SK-N-MC (cell line): Measurements from ENCODE around the gene IL13RA1.
A peak's percentile ranks its signal among the peaks of the same experiment; 100 is the strongest.

Experiments
- DNase-seq: peaks from one replicate; pipeline ENCODE4 v3.0.0-alpha.2; 2011; ENCODE audit warnings: low read depth, low spot score
- H3K27ac ChIP-seq: fragments of 200-600 bp; sonication (generic); 2 replicates; pipeline ENCODE4 v1.5.1; 2016; ENCODE audit warnings: mixed run types
- H3K36me3 ChIP-seq: fragments of 200-600 bp; sonication (generic); 2 replicates; pipeline ENCODE4 v1.6.1; 2017; ENCODE audit warnings: antibody characterized with exemption, low read length, mixed read lengths; ENCODE audit not compliant: insufficient read depth
- H3K4me3 ChIP-seq: fragments of 200-600 bp; sonication (generic); 2 replicates; pipeline ENCODE4 v1.5.1; 2016
- H3K9ac ChIP-seq: fragments of 200-600 bp; sonication (generic); 2 replicates; pipeline ENCODE4 v1.8.0; 2017; ENCODE audit warnings: mixed run types, mixed read lengths; ENCODE audit not compliant: insufficient read length
- H3K9me3 ChIP-seq: fragments of 200-600 bp; sonication (generic); 2 replicates; pipeline ENCODE4 v1.6.1; 2017; ENCODE audit warnings: low read depth, mild to moderate bottlenecking, antibody characterized with exemption, low read length, moderate library complexity, mixed read lengths
- EZH2 ChIP-seq: fragments of 200-600 bp; sonication (generic); IDR thresholded peaks from one replicate; pipeline ENCODE4 v1.6.1; 2017; ENCODE audit warnings: antibody characterized with exemption
- FOXP2 ChIP-seq: optimal IDR thresholded peaks from 2 replicates; pipeline ENCODE3; 2011; ENCODE audit warnings: mild to moderate bottlenecking, moderate library complexity; ENCODE audit not compliant: insufficient read depth; ENCODE audit errors: extremely low read length, control extremely low read depth
- POLR2AphosphoS5 ChIP-seq: IDR thresholded peaks from 2 replicates; pipeline ENCODE4 v1.6.1; 2012; ENCODE audit warnings: mild to moderate bottlenecking, low read depth, low read length, borderline replicate concordance

IL13RA1 gene

DNA sequence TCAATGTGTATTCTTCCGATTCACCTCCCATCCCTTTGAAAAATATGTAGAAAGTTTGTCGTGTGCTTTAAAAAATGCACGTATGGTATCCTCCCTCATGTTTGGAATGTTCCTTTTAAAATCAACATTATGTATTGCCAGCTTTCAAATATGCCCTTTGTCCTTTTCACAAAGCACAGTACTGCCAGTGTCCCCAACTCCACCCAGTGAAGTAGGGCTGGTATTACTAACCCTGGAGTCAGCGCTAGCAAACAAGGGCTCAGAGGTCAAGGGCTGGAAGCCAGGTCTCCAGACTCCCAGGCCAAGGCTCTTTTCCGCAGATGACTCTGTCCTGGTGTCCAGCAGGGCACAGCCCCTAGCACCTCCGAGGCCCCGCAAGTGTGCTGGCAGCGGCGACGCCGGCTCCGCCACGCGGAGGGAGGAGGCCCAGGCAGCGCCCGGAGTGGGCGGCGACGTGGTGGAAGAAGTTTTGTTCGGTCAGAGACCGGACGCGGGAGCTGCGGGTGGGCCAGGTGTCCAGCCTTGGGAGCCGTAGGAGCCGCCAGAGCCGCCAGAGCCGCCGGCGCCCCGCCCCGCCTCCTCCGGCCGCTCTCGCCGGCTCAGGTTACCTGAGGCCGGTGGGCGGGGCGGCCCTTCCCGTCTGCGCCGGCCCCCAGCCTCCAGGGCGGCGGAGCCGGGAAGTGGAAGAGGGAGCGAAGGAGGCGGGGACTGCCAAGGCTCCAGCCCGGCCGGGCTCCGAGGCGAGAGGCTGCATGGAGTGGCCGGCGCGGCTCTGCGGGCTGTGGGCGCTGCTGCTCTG lies at the start of gene IL13RA1:
Gene IL13RA1, plus strand, starts transcription at position 720 of the 799 bp plus-strand sequence. Its CDS starts 33 bp downstream, at position 753.
- H3K9me3 ChIP-seq, result no peaks in the 10 kb centered on the region
- TF ChIP-seq POLR2AphosphoS5 (no peak), EZH2 (no peak), FOXP2 (no peak)
- peak within 1 kb of the TSS; percentile 69 for H3K4me3 ChIP-seq
- DNase-seq, result no peak
- no peak within 1 kb of the TSS for H3K27ac ChIP-seq
- peak within 1 kb of the TSS; percentile 10 for H3K9ac ChIP-seq
- no peaks in the 10 kb centered on the region for H3K36me3 ChIP-seq

DNA sequence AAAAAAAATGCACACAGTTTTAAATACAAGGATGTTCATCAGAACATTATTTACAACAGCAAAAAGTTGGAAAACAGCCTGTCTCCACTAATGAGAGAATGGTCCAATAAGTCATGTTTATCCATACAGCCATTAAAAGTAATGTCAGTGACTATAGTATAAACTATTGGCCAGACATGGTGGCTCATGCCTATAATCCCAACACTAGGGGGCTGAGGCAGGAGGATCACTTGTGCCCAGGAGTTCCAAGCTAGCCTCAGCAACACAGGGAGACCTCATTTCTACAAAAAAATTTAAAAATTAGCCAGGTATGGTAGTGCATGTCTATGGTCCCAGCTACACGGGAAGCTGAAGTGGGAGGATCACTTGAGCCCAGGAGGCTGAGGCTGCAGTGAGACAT lies 48.1 kb upstream of the IL13RA1 start:
- H3K36me3 ChIP-seq, result no peaks in the 10 kb centered on the region
- TF ChIP-seq FOXP2 (no peak), POLR2AphosphoS5 (no peak)
- no peak overlapping the region for H3K4me3 ChIP-seq
- no peak for DNase-seq
- H3K9ac ChIP-seq, result no peak overlapping the region
- H3K9me3 ChIP-seq, result no peaks in the 10 kb centered on the region
- no peak overlapping the region for H3K27ac ChIP-seq

DNA sequence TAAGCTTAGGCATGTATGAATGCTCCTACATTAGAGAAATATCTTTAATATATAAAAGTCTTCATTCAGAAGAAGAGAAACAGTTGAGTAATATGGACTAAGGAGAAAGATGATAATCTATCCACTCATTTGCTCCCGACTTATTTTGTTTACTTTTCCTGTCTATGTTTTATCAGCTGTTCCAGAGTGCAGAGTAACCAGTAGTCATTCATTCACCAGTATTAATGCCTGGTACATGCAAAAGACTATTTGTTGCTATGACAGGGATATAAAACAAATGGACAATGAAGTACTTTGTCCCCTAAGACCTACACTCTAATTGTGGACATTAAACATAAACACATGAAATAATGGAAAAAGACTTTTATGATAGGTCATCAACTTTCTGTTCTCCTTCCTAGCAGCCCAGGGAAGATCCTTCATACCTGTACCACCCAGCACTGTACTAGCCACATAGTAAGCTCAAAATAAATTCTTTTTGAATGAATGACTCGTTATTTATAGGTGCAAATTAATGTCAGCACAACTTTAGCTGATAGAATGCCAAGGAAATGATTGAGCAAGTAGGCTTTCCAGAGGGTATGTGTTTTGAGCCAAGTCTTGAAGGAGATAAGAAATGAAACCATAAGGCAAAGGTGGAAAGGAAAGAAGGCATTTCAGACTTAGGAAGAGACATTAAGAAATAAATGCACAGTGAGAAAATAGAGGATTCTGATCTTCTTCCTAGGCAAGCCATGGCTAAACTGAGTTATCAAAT lies 45.0 kb upstream of the IL13RA1 start:
- Histone ChIP-seq H3K4me3 (no peak overlapping the region), H3K9me3 (no peaks in the 10 kb centered on the region), H3K27ac (no peak overlapping the region), H3K9ac (no peak overlapping the region), H3K36me3 (no peaks in the 10 kb centered on the region)
- no peak for DNase-seq
- TF ChIP-seq EZH2 (no peak), FOXP2 (no peak), POLR2AphosphoS5 (no peak)

DNA sequence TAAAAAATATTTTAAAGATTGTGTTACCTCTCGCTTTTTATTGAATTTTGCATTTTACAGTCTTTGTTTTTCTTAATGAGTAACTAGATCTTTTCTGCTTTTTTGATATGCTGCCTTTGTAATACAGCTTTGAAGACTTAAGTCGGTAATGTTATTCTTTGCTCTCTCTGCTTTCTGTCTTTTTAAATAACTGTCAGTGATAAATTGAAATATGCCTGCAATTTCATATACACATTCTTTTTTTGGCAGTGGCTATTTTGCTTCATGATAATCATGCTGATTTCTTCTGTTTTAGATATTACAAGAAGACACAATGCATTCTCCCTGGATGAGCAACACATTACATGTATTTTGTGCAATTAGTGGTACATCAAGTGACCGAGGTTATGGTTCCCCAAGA lies 42.0 kb upstream of the IL13RA1 start:
- no peak for TF ChIP-seq EZH2
- no peak for TF ChIP-seq FOXP2
- TF ChIP-seq POLR2AphosphoS5, result no peak
- no peak overlapping the region for H3K4me3 ChIP-seq
- no peaks in the 10 kb centered on the region for H3K9me3 ChIP-seq
- DNase-seq, result no peak
- H3K27ac ChIP-seq, result no peak overlapping the region
- H3K36me3 ChIP-seq, result no peaks in the 10 kb centered on the region
- no peak overlapping the region for H3K9ac ChIP-seq

DNA sequence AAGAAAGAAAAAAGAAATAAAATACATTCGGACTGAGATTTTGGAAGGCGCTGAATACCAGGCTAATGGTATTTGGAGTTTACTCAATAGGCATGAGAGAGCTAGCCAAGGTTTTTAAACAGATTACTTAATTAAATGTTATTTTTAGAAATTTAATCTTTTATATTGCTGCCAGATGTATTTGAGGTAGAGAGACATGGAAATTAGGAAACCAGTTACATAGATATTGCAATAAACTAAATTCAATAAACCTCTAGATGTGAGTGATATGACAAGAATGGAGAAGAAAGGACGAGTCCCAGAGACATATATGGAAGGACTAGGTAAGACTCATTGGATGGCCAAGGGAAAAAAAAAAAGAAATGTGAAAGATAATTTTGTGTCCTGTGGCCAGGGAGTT lies 38.5 kb upstream of the IL13RA1 start:
- Histone ChIP-seq H3K27ac (no peak overlapping the region), H3K9me3 (no peaks in the 10 kb centered on the region), H3K4me3 (no peak overlapping the region), H3K36me3 (no peaks in the 10 kb centered on the region), H3K9ac (no peak overlapping the region)
- DNase-seq, result no peak
- TF ChIP-seq POLR2AphosphoS5 (no peak), EZH2 (no peak)

DNA sequence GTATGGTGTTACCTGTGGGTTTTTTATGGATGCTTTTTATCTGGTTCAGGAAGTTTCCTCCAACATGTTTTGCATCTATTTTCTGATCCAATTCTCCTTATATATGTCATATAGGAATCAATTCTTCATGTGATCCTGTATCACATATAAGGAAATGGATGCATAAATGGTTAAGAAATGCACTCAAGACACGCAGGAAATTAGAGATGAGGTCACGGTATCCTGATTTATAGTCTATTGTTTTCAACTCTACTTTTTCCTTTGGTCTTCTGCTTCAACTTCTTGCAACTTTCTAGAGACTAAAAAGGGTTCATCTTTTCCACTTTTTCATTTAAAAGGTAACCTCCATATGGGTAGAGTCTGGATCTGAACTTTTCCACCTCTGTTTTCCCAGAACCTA lies 33.6 kb upstream of the IL13RA1 start:
- H3K27ac ChIP-seq, result no peak overlapping the region
- H3K9me3 ChIP-seq, result no peaks in the 10 kb centered on the region
- no peak overlapping the region for H3K4me3 ChIP-seq
- TF ChIP-seq EZH2, result no peak
- no peak for TF ChIP-seq FOXP2
- TF ChIP-seq POLR2AphosphoS5, result no peak
- no peaks in the 10 kb centered on the region for H3K36me3 ChIP-seq
- no peak overlapping the region for H3K9ac ChIP-seq
- DNase-seq, result no peak

DNA sequence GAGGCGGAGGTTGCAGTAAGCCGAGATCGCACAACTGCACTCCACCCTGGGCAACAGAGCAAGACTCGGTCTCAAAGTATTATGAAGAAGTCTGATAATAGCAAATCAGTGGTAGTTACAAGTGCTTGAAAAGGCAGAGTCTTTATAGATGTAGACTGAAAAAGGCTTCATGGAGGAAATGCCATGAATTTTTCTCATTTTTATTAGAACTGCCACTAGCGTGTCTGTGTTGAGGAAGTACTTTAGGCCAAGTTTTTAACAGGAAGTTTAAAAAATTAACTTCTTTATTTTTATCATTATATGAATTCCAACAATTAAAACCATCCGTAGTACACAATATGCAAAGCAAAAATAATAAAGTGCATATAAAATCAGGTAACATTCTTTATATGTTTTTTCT lies 32.8 kb upstream of the IL13RA1 start:
- Histone ChIP-seq H3K9ac (no peak overlapping the region), H3K9me3 (no peaks in the 10 kb centered on the region), H3K27ac (no peak overlapping the region), H3K4me3 (no peak overlapping the region), H3K36me3 (no peaks in the 10 kb centered on the region)
- no peak for DNase-seq
- no peak for TF ChIP-seq EZH2
- no peak for TF ChIP-seq POLR2AphosphoS5
- TF ChIP-seq FOXP2, result no peak

DNA sequence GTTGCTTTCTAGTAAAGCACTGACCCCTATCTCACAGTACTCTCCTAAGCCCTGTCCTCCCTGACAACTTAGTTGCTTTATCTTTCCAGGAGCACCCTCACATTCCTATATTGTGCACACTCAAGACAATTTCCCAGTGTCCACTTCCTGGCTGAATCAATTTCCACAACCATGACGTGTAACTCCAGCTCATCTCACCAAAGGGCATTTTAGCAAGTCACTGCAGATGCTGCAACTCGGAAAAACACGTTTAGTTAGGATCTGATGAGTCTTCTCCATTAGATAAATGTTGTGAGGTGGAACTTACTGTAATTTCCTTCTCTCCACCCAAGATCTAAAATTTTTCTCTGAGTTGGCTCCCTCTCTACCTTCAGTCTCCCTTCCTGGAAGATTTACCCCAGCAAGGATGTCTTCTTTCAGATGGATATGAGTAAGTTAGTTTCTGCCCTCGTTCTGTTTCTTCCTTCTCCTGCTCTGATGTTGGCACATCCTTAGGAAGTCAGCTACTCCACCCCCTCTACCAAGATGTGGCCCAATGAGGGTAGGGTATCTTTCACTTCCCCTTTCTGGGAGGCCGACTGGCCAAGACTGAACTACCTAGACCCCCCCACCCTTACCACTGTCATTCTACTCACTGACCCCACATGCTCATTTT lies 28.8 kb upstream of the IL13RA1 start:
- Histone ChIP-seq H3K36me3 (no peaks in the 10 kb centered on the region), H3K4me3 (no peak overlapping the region), H3K27ac (no peak overlapping the region), H3K9ac (no peak overlapping the region), H3K9me3 (no peaks in the 10 kb centered on the region)
- no peak for TF ChIP-seq FOXP2
- TF ChIP-seq EZH2, result no peak
- TF ChIP-seq POLR2AphosphoS5, result no peak
- no peak for DNase-seq
